ENCODE measurements around the gene GPR37.

GRCh38 chr7:124716894-124717293 is 48.7 kb downstream of the GPR37 start:
- TF ChIP-seq CTCF (IDR thresholded peaks at IDR 0.05) (no peak), EZH2 (IDR thresholded peaks at IDR 0.05) (no peak)

Data from neural progenitor cell (in vitro differentiated cells).